GM21576 (cell line): ENCODE measurements around the gene SBNO1.
"Not testable (repeated sequence)": the region's sequence is repeated elsewhere in the genome, so short reads cannot be mapped to it uniquely, and the experiment has no call there.

Experiments used
- ATAC-seq: cut with Tn5 transposase; IDR thresholded peaks from one replicate; pipeline ENCODE4 v1.9.1; 2021; ENCODE audit warnings: mild to moderate bottlenecking, moderate library complexity; ENCODE audit not compliant: unreplicated experiment

Gene SBNO1

DNA sequence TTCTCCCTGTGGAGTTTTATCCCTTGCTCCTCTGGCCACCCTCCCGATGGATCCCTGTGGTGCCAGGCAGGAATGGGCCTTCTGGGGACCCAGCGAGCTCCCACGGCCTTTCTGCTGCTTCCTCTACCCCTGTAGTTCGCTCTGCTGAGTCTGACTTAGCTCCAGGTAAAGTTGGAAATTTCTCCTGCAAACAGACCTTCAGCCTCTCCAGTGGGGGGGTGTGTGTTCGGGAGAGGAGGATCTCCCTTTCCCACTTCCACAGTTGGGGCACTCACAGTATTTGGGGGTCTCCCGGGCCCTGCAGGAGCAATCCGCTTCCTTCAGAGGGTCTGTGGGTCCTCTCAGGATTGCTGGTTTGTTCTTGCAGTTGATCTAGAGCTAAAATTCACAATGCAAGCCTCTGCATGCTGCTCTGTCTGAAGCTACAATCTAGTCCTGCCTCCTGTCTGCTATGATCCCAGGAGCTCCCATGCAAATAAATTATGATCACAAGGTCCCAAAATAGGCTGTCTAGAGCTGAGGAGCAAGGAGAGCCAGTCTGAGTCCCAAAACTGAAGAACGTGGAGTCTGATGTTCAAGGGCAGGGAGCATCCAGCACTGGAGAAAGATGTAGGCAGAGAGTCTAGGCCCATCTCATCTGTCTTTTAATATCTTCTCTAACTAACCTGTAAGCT lies 113.1 kb downstream of the SBNO1 start:
- ATAC-seq: no peak

DNA sequence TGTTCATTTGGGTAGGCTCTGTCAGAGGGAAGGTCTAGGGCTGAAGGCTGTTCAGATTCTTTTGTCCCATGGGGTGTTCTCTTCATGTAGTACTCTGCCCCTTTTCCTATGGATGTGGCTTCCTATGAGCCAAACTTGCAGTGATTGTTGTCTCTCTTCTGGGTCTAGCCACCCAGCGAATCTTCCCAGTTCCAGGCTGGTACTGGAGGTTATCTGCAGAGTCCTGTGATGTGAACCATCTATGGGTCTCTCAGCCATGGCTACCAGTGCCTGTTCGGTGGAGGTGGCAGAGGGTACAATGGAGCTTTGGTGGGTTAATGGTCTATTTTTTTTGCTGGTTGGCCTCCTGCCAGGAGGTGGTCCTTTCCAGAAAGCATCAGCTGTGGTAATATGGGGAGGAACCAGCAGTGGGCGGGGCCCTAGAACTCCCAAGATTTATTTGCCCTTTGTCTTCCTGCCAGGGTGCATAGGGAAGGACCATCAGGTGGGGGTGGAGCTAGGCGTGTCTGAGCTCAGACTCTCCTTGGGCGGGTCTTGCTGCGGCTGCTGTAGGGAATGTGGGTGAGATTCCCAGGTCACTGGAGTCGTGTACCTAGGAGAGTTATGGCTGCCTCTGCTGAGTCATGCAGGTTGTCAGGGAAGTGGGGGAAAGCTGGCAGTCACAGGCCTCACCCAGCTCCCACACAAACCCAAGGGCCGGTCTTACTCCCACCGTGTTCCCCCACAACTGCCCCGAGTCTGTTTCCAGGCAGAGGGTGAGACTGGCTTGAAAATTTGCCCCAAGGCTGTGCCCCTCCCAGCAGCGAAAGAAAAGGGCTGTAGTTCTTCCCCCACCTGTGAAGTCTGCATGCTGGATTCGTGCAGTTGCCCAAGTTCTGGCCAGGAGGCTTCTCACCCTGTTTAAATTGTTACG lies 113.9 kb downstream of the SBNO1 start:
- ATAC-seq: no peak

DNA sequence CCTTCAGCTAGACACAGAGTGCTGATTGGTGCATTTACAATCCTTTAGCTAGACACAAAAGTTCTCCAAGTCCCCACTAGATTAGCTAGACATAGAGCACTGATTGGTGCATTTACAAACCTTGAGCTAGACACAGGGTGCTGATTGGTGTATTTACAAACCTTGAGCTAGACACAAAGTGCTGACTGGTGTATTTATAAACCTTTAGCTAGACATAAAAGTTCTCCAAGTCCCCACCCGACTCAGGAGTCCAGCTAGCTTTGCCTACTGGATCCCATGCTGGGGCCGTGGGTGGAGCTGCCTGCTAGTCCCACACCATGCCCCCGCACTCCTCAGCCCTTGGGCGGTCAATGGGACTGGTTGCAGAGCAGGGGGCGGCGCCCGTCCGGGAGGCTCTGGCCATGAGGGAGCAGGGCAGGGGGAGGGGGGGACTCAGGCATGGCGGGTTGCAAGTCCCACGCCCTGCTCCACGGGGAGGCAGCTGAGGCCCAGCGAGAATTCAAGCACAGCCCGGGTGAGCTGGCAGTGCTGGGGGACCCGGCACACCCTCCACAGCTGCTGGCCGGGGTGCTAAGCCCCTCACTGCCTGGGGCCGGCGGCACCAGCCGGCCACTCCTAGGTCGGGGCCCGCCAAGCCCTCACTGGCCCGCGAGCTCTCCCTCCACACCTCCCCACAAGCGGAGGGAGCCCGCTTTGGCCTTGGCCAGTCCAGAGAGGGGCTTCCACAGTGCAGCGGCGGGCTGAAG lies 115.5 kb downstream of the SBNO1 start:
- not testable (repeated sequence) for ATAC-seq

DNA sequence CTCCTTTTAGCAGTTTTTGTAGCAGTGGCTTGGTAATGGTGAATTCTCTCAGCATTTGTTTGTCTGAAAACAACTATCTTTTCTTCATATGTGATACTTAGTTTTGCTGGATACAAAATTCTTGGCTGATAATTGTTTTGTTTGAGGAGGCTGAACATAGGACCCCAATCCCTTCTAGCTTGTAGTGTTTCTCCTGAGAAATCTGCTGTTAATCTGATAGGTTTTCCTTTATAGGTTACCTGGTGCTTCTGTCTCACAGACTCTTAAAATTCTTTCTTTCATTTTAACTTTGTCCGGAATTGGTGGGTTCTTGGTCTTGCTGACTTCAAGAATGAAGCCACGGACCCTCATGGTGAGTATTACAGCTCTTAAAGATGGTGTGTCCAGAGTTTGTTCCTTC lies 116.5 kb downstream of the SBNO1 start:
- ATAC-seq: not testable (repeated sequence)

DNA sequence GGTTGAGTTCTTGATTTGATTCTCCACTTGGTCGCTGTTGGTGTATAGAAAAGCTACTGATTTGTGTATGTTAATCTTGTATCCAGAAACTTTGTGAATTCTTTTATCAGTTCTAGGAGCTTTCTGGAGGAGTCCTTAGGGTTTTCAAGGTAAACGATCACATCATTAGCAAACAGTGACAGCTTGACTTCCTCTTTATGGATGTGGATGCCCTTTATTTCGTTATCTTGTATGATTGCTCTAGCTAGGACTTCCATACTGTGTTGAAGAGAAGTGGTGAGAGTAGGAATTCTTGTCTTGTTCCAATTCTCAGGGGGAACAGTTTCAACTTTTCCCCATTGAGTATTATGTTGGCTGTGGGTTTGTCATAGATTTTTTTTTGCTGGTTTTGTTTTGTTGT lies 119.0 kb downstream of the SBNO1 start:
- no peak for ATAC-seq

DNA sequence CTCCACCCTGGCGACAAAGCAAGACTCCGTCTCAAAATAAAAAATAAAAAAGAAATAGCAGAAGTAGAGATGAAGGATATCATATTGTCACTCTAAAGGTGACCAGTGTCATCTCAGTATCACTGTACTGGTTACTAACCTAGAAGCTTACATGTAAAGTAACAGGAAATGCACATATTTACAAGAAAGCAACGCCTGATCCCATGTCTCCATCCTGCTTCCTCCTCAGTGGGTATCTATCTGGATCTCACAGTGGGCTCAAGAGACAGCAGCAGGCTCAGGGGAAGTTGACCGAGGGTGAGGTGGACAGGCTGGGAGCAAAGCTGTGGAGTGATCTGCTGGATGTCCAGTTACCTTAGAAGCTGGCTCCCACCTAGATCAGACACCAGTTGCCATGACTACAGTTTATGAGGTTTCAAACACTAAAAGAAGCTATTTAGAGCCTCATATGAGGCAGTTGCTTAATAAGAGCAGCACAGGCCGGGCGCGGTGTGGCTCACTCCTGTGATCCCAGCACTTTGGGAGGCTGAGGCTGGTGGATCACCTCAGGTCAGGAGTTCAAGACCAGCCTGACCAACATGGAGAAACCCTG lies 120.9 kb downstream of the SBNO1 start:
- no peak for ATAC-seq

DNA sequence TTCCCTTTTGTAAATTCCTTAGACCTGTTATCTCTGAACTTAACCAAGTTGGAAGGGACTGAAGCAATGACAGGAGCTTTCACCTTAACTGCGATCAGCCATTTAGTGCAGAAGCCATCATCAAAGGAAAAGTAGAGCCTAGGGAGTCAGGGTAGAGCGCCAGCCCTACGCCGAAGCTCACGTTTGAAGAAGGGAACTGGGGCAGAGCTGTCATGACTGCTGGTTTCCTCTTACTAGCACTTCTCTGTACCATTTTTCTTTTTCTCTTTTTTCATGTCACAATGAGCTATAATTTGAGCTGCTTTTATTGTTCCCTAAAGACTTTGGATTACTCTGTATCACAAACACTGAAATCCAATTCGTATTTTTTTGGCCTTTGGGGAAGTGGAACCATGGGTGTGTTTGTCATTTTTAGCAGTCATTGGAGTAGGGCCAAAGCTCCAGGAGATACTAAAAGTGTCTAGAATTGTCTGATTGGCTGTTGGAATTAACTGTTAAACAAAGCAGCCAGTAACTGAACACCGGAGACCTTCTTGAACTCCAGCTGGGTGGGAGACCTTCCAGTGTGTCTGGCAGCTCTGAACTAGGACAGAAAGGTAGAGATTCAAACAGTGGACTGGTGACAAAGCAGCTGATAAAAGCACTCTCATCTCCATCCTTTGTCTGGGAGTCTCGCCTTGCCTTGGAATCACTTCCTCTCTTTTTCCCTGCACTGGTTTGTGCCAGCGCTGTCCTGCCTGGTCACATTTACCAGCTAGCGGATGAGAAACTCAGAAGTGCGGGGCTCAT lies 122.3 kb downstream of the SBNO1 start:
- no peak for ATAC-seq
